Right lung (tissue), 5 donors: ENCODE measurements around the gene CHSY1. TPM values are rescaled to one million over a fixed set of nuclear protein-coding genes. Genes with fewer than 3 reads are reported as not detected.
A peak's percentile ranks its signal among the peaks of the same experiment; 100 is the strongest.
"Not testable (repeated sequence)": the region's sequence is repeated elsewhere in the genome, so short reads cannot be mapped to it uniquely, and the experiment has no call there.

Source experiments
- DNase-seq, 2 donors: peaks; one replicate each; pipeline ENCODE4 v3.0.0-alpha.2; 2013
- polyA plus RNA-seq, 5 donors: library from polyadenylated mRNA; unstranded; fragments of 120-200 nt; gene quantifications; one replicate each; pipeline versions ENCODE4 v1.2.1 to v1.2.3, GENCODE V29; 2013; ENCODE audit warnings: inconsistent platforms in 1 of 5, low replicate concordance in 1 of 5; ENCODE audit not compliant: insufficient read length in 5 of 5, insufficient read depth in 1 of 5

The CHSY1 gene
- polyA plus RNA-seq, 5 donors = 47.0 to 54.4 (median 53.6) TPM

DNA sequence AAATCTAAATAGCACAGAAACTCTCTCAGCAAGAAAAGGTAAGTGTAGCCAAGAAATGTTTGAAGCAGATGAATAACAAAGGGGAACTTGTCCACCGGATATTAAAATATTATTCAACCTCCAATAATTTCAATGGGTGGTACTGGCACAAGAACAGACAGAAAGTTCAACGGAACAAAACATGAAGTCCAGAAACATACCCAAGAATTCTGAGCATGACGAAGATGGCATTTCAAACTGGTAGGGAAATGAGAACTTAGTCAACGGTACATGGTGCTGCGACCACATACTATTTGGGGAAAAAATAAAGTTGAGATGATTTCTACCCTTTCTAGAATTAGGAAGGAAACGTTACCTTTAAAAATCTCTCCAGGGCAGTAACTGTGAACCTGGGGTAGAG lies 5.5 kb downstream of the CHSY1 start:
- DNase-seq = no peak

DNA sequence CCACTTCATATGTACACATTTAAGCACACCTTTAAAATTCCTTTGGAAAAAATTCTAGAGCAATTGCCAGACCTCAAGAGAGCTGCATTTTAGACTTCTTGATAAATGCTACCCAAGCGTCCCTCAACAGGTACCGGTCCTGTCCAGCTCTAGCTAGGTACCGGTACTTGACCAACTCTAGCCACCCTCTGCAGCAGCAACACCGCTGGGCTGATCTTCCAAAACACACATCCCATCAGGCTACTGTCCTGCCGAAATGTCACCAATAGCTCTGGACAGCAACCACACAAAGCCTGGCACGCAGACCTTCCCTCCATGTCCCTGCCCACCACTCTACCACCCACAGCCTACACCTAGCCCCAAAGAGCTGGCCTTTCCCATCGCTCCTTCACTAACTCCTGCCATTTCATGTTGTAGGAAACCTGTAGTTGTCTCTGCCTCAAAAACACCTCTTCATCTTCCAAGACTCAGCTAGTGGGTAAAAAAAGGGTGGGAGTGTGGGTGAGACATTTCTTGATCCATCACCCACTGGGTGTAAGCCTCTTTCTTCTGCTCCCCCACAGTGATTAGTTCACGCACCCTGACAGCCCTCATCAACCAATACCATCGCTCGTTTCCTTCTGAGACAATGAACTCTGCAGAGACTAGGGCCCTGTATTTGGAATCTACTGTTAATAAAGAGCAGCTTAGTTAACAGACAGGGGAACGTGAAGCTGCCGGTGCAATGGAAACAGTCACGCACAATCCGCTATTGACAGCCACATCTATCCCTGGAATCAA lies 6.8 kb downstream of the CHSY1 start:
- DNase-seq = no peak

DNA sequence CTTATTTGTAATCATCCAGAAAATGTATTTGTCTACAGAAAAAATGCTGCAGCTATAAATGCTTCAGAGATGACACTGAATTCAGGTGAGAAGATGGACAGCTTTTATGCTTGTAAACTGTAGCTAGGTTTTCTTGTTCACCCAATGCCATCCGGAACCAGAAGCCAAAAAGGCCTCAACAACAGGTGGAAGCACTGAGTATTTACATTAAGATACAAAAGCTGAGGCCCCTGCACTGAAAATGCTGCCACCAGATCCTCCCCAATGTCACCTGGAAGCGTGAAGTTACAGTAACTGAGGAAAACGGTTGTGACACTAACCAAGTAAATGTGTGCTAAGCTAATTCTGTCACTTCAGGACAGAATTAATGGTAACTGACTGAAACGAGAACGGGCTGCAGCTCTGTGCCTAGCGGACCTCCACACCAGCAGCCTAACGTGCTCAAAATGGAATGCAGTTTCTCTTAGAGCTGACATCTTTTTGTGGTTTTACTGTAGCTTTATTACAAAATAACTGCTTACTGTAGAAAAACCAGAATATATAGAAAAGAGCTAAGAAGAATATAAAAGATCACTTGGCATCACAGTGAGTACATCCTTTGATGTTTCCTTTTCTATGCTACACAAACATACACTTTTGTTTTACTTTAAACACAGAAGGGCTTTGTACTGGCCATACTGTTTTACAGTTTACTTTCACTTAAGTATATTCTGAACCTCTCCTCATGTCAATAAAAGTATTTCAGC lies 7.6 kb downstream of the CHSY1 start:
- no peak for DNase-seq

DNA sequence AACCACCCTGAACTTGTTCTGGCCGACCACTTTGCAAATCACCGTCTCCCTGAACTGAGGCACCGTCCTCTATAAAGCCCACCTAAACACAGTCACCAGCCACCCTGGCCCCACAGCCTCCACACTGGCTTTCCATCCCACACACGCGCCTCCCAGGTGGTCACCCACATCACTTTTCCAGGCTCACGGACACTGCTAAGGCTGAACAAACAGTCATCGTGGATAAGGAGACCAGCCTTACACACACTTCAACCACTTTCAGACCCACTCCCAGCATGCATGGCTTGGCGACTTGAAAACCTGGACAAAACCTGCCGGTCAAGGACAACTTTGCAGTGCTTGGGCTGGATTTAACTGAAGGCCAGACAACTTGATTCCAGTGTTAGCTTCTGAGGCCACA lies 8.4 kb downstream of the CHSY1 start:
- no peak for DNase-seq

DNA sequence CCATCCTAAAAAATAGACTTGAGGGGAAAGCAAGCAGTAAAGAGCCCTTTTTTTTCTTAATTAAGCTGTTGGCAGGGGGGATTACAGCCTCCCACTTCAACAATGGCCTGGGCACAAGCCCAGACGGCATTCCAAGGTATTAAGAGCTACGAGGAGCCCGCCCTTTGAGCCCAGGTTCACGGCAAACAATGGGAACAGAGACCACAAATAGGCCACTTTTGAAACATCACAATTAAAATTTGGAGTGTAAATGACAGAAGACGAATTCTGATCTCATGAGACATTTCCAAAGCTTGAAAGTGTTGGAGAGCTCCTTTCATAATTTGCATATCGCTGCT lies 8.9 kb downstream of the CHSY1 start:
- no peak for DNase-seq

DNA sequence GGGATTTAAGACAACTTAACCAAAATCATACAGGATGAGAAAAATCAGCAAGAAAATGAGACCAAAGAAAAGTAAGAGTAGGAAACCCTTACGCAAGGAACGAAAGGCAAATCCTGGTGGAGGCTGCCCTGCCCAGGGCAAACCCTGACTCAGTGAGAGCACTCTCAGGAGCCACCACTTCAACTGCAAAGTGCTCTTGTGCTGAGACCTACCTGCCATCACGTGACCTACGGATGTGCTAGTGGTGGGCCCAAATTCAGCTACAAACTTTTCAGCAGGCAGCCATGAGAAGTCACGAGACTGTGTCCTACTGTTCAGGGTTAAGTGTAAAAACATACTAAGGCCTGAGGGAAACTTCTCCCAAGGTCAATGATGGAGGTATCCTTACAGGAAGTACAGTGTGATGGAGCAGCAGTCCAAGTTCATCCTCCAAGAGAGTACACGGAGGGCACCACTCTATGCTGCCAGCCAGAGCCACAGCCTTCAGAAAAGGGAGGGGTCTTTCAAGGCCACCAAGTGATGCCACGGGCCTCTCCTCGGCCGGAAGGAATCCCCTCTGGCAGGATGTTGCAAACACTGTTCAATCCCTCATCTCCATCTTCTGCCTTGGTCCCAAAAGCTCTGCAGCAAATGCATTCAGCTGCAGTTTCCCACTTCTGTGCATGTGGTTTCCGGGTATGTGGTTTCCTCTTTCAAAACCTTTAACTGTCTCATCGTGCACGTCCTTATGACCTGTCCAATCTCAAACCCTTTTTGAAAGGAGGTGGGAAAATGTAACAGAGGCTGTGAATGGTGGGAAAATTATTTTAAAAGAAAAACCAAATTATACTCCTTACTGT lies 9.5 kb downstream of the CHSY1 start:
- DNase-seq = no peak

DNA sequence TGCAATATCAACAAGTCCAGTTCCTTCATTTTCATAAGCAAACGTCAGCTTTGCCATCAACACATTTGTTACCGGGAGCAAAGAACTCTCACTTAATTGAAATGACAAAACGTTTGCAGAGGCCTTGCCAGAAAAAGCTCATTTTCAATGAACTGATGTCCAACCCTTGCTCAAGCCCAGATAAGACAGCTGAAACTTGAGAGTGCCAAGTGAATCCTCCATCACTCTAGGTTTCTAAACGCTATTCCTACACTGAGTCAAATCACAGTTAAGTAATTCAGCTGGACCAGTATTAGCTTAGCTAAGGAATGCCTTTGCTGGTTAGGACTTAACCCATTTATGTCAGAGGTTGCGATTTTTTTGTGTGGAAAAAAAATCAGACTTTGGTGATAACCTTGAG lies 11.5 kb downstream of the CHSY1 start:
- peak; percentile 80 to 89 for DNase-seq

DNA sequence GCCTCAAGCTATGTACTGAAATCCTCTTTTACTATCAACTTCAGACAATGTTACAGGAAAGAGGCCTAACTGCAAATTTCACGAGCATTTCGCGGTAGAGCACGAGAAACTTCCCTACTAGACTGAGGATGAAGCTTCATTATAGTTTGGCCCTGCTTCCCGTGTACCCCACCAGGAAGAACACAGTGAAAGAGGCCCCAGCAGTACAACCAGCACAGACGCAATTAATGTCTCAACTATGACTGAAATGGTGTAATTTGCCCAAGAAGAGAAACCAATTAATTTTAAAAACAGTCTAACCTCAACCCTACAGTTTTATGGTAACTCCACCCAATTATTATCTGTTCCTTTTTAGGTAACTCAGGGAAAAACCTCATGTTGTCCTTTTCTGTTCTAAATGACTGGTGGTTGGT lies 12.1 kb downstream of the CHSY1 start:
- DNase-seq = no peak

DNA sequence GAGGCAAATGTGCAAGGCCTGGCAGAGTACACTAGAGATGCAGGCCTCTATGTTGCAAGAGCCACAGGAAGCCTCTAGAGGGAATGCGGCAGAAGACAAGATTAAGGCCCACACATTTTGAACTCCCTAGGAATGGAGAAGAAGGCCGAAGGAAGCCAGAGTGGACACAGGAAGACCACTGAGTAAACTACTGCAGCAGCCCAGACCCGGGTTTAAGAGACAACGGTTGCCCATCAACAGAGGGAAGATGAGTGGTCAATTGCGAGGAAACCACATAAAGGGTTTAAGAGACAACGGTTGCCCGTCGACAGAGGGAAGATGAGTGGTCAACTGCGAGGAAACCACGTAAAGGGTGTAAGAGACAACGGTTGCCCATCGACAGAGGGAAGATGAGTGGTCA lies 14.6 kb downstream of the CHSY1 start:
- no peak for DNase-seq

DNA sequence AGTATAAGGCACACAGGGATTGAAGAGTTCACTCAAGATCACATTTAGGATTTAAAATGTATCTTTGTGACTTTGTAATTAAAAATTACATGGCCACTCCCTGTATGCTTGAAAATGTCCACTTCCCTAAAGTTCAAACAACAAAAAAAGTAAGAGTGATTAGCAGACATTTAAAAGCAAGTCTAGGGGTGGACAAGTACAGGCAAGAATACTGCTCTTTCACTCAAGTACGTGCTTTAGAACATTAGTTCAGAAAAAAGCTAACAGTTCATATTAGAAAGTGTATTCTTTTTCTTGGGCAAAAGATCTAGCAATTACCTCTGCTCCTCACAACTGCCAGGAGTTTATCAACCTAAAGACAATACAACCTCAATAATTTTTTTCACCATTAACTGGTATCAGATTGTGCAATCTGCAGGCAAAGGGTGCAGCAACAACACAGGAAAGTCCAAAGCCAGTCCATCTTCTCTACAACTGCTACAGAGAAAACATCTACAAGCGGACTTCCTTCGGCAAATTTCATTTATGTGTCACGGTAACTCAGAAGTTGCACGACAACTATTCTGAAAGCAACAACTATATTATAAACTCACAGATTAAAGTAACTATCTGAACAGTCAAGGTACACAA lies 18.1 kb downstream of the CHSY1 start:
- DNase-seq = no peak

DNA sequence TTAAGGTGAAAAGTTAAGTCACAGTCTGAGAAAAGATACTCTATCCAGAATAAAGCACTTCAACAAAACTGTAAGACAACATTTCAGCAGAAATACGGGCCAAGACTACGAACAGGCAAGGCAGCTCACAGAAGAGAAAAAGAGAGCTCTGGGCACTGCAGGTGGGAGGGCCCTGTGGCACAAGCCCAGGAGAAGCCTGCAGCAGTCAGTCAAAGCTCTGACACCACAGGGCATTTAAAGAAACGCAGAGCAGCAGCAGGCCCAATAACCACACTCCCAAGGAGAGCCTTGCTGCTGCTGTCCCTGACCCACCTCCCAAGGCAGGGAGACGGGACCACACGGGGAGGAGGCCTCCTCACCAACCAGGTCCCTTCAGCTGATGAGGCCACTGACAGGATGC lies 19.2 kb downstream of the CHSY1 start:
- no peak for DNase-seq

DNA sequence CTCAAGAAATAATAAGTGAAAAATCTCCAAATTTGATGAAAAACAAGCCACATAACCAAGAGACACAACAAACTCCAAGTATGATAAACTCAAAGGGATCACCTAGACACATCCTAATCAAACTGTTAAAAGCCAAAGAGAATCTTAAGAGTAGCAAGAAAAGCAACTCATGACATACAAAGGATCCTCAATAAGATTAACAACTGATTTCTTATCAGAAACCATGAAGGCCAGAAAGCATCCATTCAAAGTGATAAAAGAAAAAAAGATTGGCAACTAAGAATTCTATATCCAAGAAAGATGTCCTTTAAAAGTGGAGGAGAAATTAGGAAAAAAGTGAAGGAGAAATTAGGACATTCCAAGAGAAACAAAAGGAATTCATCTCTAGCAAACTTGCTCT lies 23.5 kb downstream of the CHSY1 start:
- no peak for DNase-seq

DNA sequence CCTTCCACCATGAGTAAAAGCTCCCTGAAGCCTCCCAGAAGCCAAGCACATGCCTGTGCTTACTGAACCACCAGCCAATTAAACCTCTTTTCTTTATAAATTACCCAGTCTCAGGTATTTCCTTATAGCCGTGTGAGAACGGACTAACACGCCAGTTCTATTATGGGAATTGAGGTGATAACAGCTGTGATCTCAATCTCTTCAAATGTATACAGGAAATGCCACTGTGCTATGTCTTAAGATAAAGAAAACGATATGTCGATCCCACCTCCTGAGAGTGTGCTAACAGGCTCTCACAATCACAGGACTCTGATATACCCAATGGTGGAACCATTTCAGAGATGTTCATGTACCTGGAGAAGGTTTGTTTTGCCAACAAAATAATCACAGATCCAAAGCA lies 26.2 kb downstream of the CHSY1 start:
- no peak for DNase-seq

DNA sequence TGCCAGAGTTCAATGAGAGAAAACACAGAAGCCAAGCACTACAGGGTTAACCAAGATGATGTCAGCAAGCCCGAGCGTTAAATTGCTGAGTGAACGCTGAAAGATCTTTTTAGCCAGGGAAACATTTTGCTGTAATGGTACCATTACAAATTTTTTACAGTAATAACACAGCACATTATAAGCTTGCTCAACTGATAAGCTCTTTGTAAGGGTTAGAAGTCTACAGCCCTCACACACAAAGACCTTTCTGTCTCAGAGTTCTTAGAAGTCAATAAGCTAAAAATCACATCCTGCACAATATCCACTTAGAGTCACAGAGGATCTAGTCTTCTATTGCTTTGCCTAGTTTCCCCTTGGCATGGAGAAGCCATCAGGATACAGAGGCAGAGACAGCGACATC lies 29.9 kb downstream of the CHSY1 start:
- no peak for DNase-seq

DNA sequence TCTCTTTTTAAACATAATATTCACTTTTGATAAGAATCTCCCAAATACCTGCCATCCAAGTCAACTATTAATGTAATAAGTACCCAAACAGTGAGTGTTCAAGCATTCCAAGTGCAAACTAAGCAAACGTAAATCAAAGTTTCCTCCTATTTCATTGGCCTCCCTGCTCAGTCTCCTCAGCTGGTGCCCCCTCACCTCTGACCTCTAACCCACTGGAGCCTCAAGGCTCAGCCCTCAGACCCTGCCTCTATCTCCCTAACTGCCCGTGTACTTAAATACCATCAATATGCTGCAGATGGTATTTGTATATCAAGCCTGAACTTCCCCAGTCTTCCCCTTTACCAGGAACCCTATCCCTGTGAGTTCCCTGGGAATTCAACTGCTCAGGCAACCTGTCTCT lies 31.8 kb downstream of the CHSY1 start:
- DNase-seq = no peak

DNA sequence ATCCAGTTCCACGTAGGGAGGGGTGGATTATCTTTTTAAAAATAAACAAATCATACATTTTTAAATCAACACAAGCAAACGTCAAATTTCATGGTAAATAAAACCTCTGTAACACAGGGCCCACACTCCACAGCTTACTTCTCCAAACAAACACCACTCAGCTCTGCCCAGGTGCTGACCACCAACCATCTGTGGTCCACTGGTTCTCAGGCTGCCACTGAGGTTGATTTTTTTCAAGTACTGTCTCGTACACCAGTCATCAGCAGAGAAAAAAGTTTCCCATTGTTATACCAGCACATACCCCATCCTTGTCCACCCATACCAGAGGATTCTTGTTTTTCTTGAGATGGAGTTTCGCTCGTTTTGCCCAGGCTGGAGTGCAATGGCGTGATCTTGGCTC lies 32.4 kb downstream of the CHSY1 start:
- DNase-seq = no peak

DNA sequence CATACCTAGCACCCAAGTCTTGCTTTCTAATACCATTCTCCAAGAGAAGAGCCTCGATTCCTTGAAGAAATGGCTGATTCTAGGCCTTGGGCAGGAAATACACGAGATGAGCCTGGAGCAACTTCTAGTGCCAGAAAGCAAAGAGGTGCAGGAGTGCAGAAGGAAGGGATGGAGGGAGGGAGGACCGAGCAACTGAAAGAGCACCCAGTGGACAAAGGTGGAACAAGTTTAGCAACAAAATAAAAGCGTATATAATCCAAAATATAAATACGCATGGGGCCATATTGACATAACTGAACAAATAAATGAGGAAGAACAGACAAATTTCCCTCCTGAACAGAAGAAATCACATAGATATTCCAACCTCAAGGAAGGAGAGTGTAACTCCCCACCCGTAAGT lies 34.4 kb downstream of the CHSY1 start:
- DNase-seq = no peak

DNA sequence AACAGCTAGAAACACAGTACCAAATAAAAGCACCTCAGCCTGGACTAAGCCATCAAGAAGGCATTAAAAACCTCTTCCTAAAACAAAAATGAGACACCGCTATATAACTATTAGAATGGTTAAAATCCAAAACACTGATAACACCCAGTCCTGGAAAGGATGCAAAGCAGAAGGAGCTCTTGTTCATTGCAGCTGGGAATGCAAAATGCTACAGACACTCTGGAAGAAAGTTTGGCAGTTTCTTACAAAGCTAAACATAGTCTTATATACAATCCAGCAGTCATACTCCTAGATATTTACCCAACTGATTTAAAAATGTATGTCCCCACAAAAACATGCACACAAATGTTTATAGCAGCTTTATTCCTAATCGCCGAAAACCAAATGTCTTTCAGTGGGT lies 35.7 kb downstream of the CHSY1 start:
- no peak for DNase-seq

DNA sequence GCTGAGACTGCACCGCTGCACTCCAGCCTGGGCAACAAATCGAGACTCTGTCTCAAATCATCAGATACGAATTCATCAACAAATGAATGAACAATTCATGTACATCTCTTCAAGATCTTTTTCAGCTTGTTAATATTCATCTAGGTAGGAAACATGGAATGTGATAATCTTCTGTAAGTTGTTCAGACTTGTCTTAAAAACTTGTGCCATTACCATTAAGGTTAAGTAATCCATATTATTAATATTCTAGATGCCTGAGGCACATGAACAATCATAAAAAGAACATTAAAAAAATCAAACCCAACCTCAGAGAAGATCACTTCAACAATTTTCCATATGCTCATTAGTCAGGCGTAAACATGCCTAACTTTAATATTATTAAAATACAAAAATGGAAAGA lies 36.2 kb downstream of the CHSY1 start:
- no peak for DNase-seq

DNA sequence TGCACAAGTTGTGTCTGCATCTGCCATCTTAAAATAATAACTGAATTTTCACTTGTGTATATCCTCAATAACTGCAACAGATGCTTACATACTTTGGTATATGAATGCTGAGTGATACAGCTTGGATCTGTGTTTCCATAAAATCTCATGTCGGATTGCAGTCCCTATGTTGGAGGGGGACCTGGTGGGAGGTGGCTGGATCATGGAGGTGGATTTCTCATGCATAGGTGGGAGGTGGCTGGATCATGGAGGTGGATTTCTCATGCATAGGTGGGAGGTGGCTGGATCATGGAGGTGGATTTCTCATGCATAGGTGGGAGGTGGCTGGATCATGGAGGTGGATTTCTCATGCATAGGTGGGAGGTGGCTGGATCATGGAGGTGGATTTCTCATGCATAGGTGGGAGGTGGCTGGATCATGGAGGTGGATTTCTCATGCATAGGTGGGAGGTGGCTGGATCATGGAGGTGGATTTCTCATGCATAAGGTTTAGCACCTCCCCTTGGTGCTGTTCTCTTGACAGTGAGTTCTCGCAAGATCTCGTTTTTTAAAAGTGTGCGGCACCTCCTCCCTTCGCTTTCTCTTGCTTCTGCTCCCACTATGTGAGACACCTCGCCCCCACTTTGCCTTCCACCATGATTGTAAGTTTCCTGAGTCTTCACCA lies 37.3 kb downstream of the CHSY1 start:
- DNase-seq = not testable (repeated sequence)

DNA sequence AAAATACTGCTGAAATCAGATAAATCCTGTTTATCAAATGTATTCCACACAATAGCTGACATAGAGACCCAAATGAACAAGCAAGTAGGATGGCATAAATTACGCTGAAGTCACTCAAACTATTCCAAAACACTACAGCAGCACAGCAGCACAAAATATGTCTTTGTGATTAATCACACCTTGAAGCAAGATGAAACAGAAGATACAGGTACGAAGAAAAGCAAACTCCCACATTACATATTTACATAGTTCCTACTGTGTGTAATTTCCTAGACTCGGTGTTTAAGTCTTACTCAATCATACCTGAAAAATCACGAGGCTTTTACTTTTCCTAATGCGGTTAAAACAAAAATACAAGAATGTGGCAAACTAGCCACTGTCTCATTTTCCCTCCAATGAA lies 38.3 kb downstream of the CHSY1 start:
- DNase-seq = no peak

DNA sequence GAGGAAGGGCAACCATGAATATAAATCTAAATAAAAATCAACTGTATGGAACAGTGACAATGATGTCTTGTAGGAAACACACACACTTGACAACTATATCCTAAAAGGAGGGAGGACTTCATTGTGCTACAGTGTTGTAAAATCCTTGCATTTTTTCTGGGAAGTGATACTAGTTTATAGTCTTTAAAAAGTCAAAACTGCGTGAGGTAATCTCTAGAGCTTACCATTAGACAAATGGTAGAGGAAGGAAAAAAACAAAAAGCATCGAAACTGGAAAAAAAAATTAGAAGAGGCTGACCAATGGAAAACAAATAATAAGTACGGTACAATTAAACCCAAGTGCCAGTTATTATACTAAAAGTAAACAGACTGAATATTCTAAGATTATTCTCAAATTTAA lies 38.7 kb downstream of the CHSY1 start:
- DNase-seq = no peak
